IPS DF 4.7 (cell line): ENCODE data around the gene SYNDIG1L.

Source experiments
- DNase-seq: peaks from one replicate; pipeline ENCODE4 v3.0.0-alpha.2; 2013; ENCODE audit warnings: low spot score; ENCODE audit errors: extremely low read depth

Gene SYNDIG1L

GRCh38 chr14:74429991-74430390, 4.0 kb upstream of the SYNDIG1L start:
- DNase-seq: no peak

GRCh38 chr14:74429221-74429691, 3.2 kb upstream of the SYNDIG1L start:
- peak; percentile 85 for DNase-seq

- no peak for DNase-seq
These were observed 1.6 kb upstream of the SYNDIG1L start for GRCh38 chr14:74427651-74428050.

GRCh38 chr14:74425525-74426201, 347 bp downstream of the SYNDIG1L start:
- no peak for DNase-seq

- no peak for DNase-seq
These were observed 1.4 kb downstream of the SYNDIG1L start for GRCh38 chr14:74424606-74425005.

GRCh38 chr14:74423246-74423645, 2.8 kb downstream of the SYNDIG1L start:
- DNase-seq: no peak

DNA sequence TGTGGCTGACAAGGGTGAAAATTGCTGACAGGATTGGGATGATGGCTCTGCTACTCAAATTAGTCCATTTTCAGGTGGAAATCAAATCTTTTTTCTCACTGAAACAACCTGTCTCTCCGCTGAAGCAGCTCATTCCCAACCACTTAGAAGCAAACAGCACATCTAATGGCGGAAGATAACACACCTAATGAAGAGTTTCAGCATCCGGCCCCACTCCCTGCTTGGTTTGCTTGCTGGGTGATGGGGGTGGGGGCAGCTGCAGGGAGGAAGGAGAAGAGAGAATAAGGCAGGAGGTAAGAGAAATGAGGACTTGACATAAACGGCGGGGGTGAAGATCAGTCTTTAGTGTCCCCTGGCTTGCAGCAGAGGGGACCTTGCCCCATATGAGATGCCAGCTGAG, 4.0 kb downstream of the SYNDIG1L start:
- no peak for DNase-seq

DNA sequence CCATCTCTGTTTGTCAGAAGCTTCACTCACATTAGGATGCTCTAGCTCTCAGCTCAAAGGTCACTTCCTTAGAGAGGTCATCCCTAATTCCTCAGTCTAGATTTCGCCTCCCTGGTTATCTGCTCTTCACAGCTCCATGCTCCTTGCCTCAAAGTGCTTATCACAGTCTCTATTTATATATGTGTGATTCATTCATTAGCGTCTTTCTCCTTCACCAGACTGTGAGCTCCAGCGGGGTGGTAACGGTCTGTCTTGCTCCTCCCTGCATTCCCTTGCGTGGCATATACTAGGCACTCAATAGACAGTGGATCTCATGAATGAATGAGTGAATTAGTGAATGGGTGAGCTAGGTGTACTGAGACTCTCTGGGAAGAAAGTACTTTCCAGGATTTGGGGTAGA, 6.9 kb downstream of the SYNDIG1L start:
- no peak for DNase-seq

GRCh38 chr14:74418031-74418430, 8.0 kb downstream of the SYNDIG1L start:
- DNase-seq: no peak

DNA sequence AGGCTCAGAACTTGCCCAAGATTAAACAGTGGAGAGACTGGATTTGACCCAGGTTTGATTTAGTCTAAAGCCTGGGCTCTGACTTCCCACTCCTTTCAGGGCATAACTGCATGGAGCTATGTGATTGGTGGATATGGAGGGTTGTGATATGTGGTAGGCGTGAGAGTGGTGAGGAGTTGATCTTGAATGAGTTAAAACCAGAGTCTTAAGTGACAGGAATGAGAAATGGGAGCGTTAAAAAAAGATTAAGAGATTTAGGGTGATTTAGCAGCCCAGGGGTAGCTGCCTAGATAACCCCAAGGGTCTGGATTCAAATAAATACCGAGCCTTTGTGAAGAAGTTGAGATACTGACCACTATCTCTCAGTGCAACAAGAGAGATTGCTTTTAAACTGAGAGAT, 8.4 kb downstream of the SYNDIG1L start:
- DNase-seq: no peak

DNA sequence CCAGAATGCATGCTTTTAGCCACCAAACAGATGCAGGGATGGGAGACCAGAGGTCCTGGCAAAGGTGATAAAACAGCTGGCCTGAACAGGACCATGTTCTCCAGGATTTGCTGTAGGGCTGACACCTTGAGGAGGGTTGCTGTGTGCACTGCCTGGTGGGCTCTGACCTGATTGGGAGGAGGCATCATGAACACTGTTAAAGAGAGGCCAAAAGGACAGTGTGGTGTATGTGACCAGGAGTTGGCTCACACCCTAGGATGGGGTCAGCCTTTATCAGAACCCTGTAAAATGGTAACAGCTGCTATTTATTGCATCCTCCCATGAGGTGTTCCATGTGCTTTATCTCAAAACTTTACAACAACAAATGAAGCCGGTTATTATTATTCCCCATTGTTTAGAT, 8.8 kb downstream of the SYNDIG1L start:
- no peak for DNase-seq

DNA sequence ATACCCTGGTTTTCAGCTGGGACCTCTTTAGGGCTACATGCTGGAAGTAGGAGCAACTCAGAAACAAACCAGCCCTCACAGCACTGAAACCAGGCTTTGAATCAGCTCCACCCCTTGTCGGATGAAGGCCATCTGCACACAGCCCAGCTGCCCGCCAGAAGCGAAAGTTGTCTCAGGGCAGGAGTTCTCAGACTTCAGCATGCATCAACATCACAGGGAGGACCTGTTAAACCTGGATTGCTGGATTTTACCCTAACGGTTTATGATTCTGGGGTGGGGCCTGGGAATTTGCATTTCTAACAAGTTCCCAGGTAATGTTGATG, 10.9 kb downstream of the SYNDIG1L start:
- DNase-seq: no peak

DNA sequence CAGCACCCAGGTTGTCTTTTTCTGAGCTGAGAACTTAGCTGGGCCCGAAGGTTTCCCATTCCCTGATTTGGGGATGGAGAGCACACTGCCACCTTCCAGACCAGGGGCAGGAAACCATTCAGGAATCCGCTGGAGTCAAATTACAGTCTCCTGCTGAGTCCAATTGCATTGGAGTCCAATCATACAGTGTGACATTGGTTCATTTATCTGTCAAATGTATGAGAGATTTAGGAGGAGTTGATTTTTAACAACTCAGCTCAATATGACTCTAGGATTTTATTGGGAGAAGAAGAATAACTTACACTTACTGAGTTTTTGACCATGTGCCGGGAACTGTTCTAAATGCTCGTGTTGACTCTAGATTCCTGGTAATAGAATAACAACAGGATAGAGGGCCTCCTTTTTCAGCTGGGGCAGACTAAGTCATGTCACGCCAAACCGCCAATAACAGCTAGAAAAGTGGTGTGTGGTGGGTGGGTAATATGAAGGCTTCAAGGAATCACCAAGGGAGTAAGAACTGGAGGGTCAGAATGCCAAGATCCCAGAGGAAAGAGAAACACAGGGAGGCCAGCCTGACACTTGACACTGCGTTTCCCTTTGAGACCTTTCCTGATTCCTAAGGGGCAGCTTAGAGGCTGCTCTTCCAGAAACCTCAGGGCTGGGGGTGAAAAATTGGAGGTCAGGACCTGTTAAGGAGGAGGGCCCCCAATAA, 11.5 kb downstream of the SYNDIG1L start:
- DNase-seq: no peak

- no peak for DNase-seq
These were observed 12.4 kb downstream of the SYNDIG1L start for GRCh38 chr14:74413627-74414026.

- DNase-seq: no peak
These were observed 13.3 kb downstream of the SYNDIG1L start for GRCh38 chr14:74412753-74413152.

DNA sequence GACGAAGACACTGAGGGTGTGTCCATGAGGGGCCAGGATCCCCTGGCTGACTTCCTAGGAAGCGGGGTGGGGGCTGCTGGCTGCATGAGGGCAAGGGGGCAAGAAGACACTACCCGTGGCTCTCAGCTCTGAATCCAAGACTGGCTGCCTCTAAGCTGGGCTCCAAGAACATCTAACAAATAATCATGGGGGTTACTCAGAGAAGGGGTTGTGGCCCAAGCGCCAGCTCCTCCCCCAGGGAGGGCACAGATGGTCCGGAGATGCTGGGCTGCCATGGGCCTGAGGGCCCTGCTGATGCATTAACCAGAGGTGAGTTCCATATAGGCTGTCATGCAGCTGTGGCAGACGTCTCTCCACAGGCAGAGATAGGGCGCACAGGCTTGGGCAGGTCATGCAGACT, 14.3 kb downstream of the SYNDIG1L start:
- no peak for DNase-seq

DNA sequence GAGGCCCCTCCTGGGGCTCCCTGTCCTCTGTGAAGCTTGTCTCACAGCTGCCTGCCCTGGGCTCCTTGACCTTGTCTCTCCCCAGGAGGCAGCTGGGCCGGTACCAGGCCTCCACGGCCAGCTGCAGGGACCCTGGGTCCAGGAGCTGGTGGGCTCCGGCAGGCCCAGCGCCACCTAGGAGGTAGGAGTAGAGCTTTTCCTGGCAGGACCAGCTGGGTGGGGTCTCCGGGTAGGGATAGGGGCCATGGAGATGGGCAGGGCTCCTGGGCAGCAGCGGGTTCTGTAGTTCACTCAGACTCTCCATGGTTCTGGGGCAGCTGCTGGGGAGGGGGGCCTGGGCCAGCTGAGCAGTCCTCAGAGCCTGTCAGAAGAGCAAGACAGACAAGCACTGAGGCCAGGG, 16.6 kb downstream of the SYNDIG1L start:
- DNase-seq: no peak

- DNase-seq: no peak
These were observed 17.1 kb downstream of the SYNDIG1L start for GRCh38 chr14:74408870-74409269.

- no peak for DNase-seq
These were observed 18.2 kb downstream of the SYNDIG1L start for GRCh38 chr14:74407801-74408154.

DNA sequence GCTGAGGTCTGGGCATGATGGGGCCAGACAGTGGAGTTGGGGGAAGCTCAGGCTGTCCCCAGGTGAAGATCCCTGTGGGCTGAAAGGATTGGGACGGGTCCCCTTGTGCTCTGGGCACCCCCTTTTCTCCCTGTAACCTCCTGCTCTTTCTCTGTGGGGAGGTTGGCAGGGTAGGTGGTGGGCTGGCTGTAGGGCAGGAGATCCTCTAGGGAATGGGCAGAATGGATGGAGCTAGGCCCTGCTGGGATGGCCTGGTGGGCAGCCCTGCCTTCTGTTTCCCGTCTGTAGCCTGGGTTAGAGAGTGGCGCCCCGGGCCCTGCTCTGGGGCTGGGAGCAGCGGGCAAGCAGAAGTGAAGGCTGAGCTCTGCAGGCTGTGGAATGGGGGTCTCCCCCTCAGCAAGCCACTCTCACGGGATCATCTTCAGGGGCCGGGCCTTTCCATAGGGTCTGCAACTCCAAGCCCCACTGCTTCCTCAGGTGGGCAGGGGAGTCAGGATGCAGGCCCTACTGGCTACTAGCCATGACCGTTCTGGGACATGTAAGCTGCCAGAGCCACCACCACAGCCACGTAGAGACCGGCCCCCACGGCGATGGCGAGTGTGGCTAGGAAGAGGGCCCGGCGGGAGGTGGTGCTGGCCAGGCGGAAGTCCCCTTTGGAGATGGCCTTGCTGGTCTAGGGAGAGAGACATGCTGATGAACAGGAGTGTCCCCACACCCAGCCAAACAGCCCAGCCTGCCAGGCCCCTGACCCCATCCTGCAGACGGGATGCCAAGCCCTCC, 18.8 kb downstream of the SYNDIG1L start:
- DNase-seq: no peak

DNA sequence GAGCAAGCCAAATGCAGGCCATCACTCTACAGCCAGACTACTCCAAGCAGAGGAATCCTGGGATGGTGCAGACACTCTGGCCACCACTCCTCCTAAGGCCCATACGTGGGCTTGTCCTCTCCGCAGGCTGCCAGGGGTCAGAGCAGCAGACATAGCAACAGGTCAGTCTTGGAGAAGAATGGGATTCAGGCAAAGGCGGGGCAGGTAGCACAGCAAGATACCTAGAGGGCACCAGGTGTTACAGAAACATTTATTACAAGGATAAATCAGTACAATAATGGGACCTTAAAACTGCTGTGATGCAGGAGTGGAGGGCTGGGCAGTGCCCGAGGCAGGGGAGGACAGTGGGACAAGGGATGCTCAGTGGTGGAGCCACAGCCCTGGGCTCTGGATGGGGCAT, 20.3 kb downstream of the SYNDIG1L start:
- no peak for DNase-seq

DNA sequence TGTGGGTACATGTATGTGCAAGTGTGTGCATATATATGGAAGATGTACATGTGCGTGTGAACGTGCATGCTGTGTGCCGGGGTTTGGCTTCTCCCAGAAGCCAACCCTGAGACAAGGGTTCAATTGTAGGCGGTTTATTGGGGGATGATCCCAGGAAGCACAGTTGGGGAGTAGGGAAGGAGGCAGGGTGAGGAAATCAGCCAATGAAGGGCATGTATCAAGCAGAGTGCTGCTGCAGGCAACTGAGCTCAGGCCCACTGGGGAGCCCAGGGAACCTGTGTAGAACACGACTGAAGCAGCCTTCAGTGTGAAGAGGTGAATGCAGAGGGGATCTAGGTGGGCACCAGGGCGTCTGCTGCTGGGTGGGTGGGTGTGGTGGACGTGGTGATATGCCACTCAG, 21.6 kb downstream of the SYNDIG1L start:
- DNase-seq: no peak
